CD4-positive, alpha-beta T cell treated with Interleukin-21 for 1 hour (primary cell): ENCODE measurements around the gene USP40.

Experiments used
- DNase-seq: peaks from one replicate; pipeline ENCODE4 v3.0.0-alpha.2; 2020

USP40 gene

DNA sequence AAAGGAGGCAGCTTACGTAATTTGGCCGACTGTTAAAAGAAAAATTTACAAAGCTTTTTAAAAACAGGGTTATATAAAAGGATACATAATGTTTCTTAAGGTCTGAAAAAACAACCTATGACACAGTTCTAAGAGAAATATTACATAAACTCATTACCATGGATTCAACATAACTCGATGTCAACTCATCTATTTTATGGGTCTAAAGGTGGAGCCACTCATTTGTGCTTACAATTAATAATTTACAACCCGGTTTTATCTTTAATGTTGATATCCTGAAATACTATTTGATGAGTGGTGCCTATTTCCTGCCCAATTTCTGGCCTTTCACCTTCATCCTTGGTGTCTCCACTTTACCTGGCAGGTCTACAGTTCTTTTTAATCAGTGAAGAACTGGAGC is 15.1 kb downstream of the USP40 start:
- DNase-seq = no peak

- DNase-seq = no peak
These were observed 19.8 kb downstream of the USP40 start for GRCh38 chr2:233546774-233547173.

DNA sequence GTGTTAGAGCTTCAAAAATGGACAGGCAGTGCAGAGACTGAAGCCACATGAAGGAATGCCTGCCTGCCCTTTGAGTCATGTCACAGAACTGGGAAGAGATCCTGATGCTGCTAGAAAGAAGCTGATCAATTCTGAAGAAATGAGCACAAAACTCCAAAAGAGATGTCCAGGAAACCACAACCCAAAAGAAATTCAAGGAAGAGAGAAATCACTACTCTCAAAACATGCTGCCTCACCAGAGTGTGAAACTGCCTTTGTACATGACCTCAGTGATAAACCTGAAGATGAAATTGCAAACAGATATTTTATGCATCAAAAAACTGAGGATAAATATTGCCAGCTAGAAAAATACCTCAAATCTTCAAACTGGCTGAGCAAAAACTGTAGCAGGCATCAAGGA is 20.5 kb downstream of the USP40 start:
- no peak for DNase-seq

DNA sequence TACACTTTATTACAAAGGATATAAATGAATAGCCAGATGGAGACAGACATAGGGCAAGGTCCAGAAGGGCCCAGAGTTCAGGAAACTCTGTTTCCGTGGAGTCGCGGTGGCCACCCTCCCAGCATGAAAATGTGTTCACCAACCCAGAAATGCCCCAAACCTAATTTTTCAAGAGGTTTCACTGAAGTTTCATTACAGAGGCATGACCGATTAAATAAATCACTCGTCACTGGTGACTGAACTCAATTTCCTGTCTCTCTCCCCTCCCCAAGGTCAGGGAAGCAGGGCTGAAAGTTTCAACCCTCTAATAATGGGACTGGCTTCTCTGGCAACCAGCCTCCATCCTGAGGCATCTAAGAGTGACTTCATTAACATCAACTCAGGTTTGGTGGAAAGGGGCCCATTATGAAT is 22.4 kb downstream of the USP40 start:
- DNase-seq = no peak

GRCh38 chr2:233542507-233542906 is 24.1 kb downstream of the USP40 start:
- DNase-seq = no peak

- no peak for DNase-seq
These were observed 27.8 kb downstream of the USP40 start for GRCh38 chr2:233538741-233539140.

- DNase-seq = no peak
These were observed 31.3 kb downstream of the USP40 start for GRCh38 chr2:233535271-233535670.

DNA sequence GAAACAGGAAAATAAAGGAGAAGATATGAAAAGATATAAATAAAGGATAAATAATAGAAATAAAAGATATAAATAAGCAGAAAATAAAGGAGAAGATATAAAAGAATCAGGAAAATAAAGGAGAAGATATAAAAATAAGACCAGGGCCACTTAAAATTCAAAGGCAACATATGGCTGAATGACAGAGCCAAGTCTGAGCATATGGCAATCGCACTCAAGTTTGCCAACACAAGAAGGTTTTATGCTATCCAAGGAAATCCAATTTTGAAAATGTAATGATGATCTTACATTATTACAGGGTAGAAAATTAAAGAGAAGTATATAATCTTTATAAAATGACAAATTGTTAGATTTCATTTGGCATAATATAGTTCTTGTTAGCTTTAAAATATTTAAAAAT is 33.6 kb downstream of the USP40 start:
- DNase-seq = no peak

- DNase-seq = no peak
These were observed 34.6 kb downstream of the USP40 start for GRCh38 chr2:233531955-233532354.

DNA sequence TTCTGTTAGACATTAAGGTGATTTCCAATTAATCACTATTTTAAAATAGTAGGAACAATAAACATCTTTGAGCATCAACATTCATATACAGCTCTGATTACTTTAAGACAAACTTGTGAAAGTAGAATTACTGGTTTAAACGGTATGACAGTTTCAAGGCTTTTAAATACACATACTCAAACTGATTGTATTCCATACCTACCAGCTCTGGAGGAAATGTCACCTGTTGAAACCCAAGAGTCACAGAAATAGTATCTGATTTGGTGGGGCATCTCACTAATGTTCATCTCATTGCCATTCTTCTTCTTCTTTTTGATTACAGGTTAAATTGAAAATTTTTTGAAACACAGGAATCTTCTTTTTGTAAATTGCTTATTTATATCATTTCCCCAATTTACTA is 36.2 kb downstream of the USP40 start:
- DNase-seq = no peak

DNA sequence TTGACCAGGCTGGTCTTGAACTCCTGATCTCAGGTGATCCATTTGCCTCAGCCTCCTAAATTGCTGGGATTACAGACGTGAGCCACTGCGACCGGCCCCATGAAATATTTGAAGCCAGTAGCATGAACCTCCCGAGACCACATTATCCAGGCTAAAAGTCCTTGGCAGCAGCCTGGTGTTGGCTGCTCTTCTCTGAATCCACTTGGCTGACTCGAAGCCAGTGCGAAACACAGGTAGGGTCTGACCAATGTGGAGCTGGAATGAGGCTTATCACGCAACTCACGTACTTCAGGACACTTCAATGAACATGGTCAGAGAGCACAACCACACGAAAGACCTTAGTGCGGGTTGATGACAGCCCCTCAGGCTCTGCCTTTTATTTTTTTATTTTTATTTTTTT is 38.4 kb downstream of the USP40 start:
- no peak for DNase-seq

- DNase-seq = no peak
These were observed 40.8 kb downstream of the USP40 start for GRCh38 chr2:233525791-233526190.

- no peak for DNase-seq
These were observed 46.6 kb downstream of the USP40 start for GRCh38 chr2:233519787-233520611.

DNA sequence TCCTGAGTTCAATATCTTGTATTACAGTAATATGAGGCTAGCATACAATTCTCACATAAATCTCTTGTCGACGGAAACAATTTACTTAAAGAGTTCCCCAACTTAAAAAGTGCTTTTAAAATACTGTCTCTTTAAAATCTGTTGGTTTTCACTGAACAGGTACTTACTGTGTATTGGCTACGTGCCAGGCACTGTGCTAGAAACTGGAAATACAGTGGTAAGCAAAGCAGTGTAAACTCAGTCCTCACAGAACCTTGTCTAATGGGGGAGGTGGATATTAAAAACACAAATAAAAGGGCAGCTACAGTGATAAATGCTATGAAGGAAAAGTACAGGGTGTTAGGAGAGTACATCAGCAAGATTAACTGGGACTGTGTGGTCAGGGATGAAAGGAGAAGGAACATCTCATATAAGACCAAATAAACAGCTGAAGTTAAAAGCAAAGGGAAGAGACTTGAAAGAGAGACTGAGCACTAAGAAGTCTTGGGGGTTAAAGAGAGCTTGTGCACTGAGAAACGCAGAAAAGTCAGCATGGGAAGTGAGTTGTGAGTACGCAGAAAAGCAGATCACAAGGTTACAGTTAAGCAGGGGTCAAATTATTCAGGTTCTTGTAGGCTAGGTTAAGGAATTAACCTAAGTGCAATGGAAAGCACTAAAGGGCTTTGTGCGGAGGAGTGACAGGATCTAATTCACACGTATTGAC is 52.5 kb downstream of the USP40 start:
- DNase-seq = no peak

DNA sequence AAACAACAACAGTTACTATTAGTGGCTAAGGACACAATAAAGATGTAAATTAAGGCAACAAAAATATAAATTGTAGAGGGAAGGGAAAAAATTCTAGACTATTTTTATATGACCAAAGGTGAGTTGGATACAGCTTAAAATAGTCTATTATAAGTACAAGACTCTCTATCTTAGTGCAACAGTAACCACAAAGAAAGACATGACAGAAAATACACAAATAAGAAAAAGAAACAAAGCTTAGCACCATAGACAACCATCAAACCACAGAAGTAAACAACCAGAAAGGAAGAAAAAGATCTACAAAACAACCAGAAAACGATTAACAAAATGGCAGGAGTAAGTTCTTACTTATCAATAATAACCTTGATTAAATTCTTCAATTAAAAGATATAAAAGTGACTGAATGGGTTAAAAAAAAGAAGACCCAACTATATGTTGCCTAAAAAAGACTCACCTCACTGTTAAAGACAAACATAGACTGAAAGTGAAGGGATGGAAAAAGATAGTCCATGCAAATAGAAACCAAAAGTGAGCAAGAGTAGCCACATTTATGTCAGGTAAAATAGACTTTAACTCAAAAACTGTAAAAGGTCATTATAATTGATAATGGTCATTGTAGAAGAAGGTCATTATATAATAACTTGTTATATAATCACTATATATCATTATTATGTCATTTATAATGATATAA is 62.5 kb downstream of the USP40 start:
- DNase-seq = no peak

GRCh38 chr2:233503481-233503880 is 63.1 kb downstream of the USP40 start:
- DNase-seq = no peak

- DNase-seq = no peak
These were observed 65.1 kb downstream of the USP40 start for GRCh38 chr2:233501198-233502076.

GRCh38 chr2:233499928-233500327 is 66.7 kb downstream of the USP40 start:
- no peak for DNase-seq

DNA sequence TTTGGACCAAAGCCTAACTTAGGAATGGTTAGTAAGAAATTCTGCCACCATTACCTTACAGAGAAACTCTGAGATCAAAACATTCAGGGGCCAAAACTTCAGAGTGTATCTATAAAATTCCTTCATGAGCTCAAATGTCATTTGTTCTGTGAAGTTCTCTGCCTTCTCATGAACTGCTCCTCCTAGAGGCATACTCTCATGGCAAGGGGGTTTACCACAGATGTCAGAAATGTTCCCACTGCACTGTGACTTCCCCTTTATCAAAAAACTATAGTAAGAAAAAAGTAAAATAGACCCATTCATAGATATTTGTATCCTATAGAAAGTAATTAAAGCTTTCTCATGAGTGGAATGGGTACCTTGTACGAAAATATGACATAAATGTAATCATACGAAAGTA is 68.5 kb downstream of the USP40 start:
- DNase-seq = no peak

DNA sequence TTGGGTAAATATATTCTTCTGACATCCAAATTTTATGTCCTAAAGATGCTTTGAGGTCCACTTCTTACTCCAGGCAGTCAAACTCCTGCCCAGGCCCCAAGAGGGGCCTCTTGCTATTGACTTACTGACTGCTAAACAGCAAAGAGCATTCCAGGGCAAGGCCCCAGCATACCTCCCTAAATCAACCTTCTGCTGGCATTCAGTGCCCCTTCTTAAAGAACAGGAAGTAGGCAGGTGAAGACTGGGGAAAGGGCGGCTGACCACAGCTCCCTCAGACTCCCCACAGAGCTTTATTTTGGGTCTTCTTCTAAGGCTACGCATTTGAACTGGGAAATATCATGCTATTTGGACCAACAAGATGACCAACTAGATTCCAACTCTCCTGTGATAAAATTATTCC is 68.9 kb downstream of the USP40 start:
- DNase-seq = no peak

- DNase-seq = no peak
These were observed 70.8 kb downstream of the USP40 start for GRCh38 chr2:233495503-233496496.

DNA sequence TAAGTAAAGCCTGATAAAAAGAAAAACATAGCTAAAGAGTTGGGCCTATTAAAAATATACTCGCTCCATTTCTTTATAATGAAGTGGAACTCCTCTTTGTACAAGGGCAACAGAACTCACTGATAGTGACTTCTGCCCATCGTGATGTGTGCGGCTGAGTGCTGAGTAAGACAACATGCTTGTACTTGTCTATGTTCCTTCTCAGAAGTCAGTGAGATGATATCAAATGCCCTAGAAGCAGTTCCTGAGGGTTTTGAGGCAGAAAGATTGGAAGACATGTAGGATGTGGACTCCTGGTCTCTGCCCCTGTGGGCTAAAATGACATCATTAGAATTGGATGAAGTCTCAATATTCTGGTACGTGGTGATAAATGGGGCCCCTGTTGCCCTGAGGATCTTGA is 73.8 kb downstream of the USP40 start:
- no peak for DNase-seq
